CD4-positive, CD25-positive, alpha-beta regulatory T cell (primary cell): ENCODE measurements around the gene EOGT. TPM values are rescaled to one million over a fixed set of nuclear protein-coding genes. Genes with fewer than 3 reads are reported as not detected.

ENCODE experiments used
- ATAC-seq, 2 donors: fragments of 150-1000 bp; cut with Tn5 transposase; one replicate each; pipeline ENCODE4 v1.10.0; 2021; ENCODE audit warnings: low read depth in 2 of 2, moderate number of reproducible peaks in 2 of 2, moderate library complexity in 1 of 2
- DNase-seq, 3 donors: peaks; one replicate each; pipeline versions ENCODE4 v3.0.0 to v3.0.0-alpha.2; 2012 to 2022; ENCODE audit warnings: mixed read lengths in 1 of 3
- H3K27ac ChIP-seq: one replicate; pipeline ENCODE4 v1.7.0; 2013; ENCODE audit warnings: mild to moderate bottlenecking, low read length; ENCODE audit not compliant: insufficient read depth, poor library complexity, severe bottlenecking
- H3K27me3 ChIP-seq: one replicate; pipeline ENCODE4 v1.7.0; 2013; ENCODE audit warnings: low read length; ENCODE audit not compliant: control insufficient read depth, insufficient read depth
- H3K36me3 ChIP-seq: one replicate; pipeline ENCODE4 v1.7.0; 2013; ENCODE audit warnings: mild to moderate bottlenecking, low read length, moderate library complexity; ENCODE audit not compliant: control insufficient read depth, insufficient read depth
- H3K4me1 ChIP-seq: 2 replicates; pipeline ENCODE4 v1.7.0; 2013; ENCODE audit warnings: mild to moderate bottlenecking, low read length; ENCODE audit not compliant: insufficient read depth, control insufficient read depth, poor library complexity, severe bottlenecking
- H3K4me3 ChIP-seq: one replicate; pipeline ENCODE4 v1.7.0; 2013; ENCODE audit warnings: low read depth, mild to moderate bottlenecking, low read length, moderate library complexity
- H3K9me3 ChIP-seq, 2 experiments: 1 replicate in 1 of 2; 2 replicates in 1 of 2; pipeline ENCODE4 v1.7.0; 2013; ENCODE audit warnings: low read length in 2 of 2, mild to moderate bottlenecking in 1 of 2, moderate library complexity in 1 of 2; ENCODE audit not compliant: control insufficient read depth in 2 of 2
- H3K27ac Mint-ChIP-seq, 3 donors: one replicate each; pipeline ENCODE4 v1.8.0; 2020 to 2022; ENCODE audit warnings: mild to moderate bottlenecking in 3 of 3, mixed read lengths in 3 of 3, moderate library complexity in 2 of 3
- H3K27me3 Mint-ChIP-seq: one replicate; pipeline ENCODE4 v1.8.0; 2022; ENCODE audit warnings: mild to moderate bottlenecking, mixed read lengths
- H3K36me3 Mint-ChIP-seq: one replicate; pipeline ENCODE4 v1.8.0; 2020; ENCODE audit warnings: mixed read lengths
- H3K4me1 Mint-ChIP-seq, 4 donors: one replicate each; pipeline ENCODE4 v1.8.0; 2020 to 2022; ENCODE audit warnings: mixed read lengths in 4 of 4, mild to moderate bottlenecking in 1 of 4
- H3K4me3 Mint-ChIP-seq, 4 donors: one replicate each; pipeline ENCODE4 v1.8.0; 2020 to 2022; ENCODE audit warnings: mild to moderate bottlenecking in 4 of 4, mixed read lengths in 4 of 4, moderate library complexity in 3 of 4
- H3K9me3 Mint-ChIP-seq, 7 donors: one replicate each; pipeline ENCODE4 v1.8.0; 2020 to 2022; ENCODE audit warnings: mixed read lengths in 7 of 7, mild to moderate bottlenecking in 3 of 7, moderate library complexity in 2 of 7
- polyA plus RNA-seq, 4 donors: library from polyadenylated mRNA; unstranded; fragments of 300-500 nt; fragmentation: Illumina TruSeq; gene quantifications; one replicate each; pipeline ENCODE4 v1.2.3, GENCODE V29; 2021
- total RNA-seq: library from RNA; stranded (reverse); gene quantifications from one replicate; pipeline ENCODE4 v1.2.3, GENCODE V29; 2022

Gene EOGT
- total and polyA plus RNA-seq, 5 donors from 2014 or later = 15.8 to 25.7 (median 19.6) TPM

DNA sequence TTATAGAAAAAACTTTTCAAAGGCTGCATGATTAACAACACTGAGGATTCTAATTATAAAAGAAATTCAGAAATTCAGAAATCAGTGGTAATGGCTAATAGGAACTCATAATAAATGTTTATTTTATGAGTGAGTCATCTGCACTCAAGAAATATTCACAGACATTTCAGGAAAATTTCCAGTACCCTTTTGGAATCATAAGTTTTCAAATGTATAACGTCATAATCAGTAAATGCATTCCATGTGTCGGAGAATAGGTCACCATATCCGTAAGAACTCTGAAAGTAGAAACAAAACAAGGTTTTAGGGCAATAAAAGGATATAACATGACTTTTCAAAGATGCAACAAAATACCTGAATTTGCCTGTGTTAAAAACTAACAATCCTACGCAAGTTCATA, 24.7 kb downstream of the EOGT start:
- H3K27me3 Mint-ChIP-seq = no peaks in the 10 kb centered on the region
- Histone ChIP-seq H3K9me3 (no peaks in the 10 kb centered on the region), H3K27me3 (no peaks in the 10 kb centered on the region), H3K4me1 (no peaks in the 10 kb centered on the region), H3K27ac (no peak overlapping the region), H3K4me3 (no peak overlapping the region), H3K36me3 (peaks cover 52% of the 10 kb centered on the region)
- H3K4me3 Mint-ChIP-seq = no peak overlapping the region
- peaks cover 67% of the 10 kb centered on the region for H3K36me3 Mint-ChIP-seq
- DNase-seq = no peak
- no peak for ATAC-seq
- H3K27ac Mint-ChIP-seq = no peak overlapping the region
- H3K4me1 Mint-ChIP-seq = peaks cover 0 to 5% (median under 1%) of the 10 kb centered on the region in 4 donors
- H3K9me3 Mint-ChIP-seq = no peaks in the 10 kb centered on the region

DNA sequence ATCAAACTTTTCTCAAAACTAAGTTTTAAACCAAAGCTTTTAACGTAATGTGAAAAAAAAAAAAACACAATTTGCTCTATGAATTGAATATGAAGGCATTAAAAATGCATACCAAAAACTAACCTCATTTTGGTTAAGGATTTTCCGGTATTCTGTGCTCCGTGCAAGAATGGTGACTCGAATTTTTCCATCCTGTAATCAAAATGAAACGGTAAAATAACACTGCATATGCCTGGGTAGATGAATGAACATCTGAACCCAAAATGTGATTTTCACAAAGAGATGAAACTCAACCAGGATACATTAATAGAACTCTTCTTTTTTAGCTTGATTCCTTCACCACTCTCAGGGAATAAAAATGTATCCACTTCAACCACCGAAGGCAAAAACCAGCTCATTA, 26.2 kb downstream of the EOGT start:
- H3K36me3 Mint-ChIP-seq = peaks cover 68% of the 10 kb centered on the region
- no peaks in the 10 kb centered on the region for H3K9me3 ChIP-seq

DNA sequence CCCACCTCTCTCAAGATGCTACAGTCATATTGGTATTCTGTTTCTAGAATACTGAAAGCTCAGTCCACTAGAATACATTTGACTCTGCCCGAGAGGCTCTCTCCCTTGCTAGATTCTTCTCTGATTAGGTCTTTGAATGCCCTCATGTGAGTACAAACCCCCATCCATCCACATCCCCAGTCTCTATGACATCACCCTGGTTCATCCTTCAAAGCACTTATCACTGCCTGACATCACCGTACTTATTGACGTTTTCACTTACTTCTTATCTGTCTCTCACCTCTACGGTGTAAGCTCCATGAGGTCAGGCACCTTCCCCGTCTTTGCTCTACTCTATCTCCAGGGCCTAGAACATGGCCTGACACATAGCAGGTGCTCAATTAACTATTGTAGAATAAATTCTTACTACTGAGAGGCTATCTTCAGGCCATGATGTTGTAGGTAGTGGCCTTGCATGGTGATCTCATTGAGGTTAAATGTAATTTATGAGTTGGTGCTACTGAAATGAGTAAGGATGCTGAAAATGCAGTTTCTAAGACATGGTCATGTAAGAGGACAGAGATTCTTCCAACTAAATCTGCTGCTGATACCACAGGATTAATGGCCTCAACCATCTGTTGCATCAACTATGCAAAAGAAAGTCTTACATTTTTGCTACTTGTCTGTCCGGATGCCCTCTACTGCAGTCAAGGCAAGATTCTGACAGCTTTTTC, 26.8 kb downstream of the EOGT start:
- peak overlapping the region in 1 of 3 donors; percentile 32 for H3K27ac Mint-ChIP-seq
- DNase-seq (no peak), ATAC-seq (no peak)
- no peaks in the 10 kb centered on the region for H3K9me3 ChIP-seq
- no peak overlapping the region for H3K4me3 ChIP-seq
- H3K36me3 Mint-ChIP-seq = peaks cover 62% of the 10 kb centered on the region
- no peak overlapping the region for H3K4me3 Mint-ChIP-seq
- H3K9me3 Mint-ChIP-seq = no peaks in the 10 kb centered on the region
- peaks cover 61% of the 10 kb centered on the region for H3K36me3 ChIP-seq
- no peaks in the 10 kb centered on the region for H3K27me3 ChIP-seq
- H3K4me1 Mint-ChIP-seq = peaks cover 0 to 3% (median under 1%) of the 10 kb centered on the region in 4 donors
- no peaks in the 10 kb centered on the region for H3K4me1 ChIP-seq
- no peak overlapping the region for H3K27ac ChIP-seq
- H3K27me3 Mint-ChIP-seq = no peaks in the 10 kb centered on the region

More for the DNA sequence above, 26.2 kb downstream of the EOGT start:
- H3K27ac Mint-ChIP-seq = no peak overlapping the region
- Histone ChIP-seq H3K36me3 (peaks cover 59% of the 10 kb centered on the region), H3K27me3 (no peaks in the 10 kb centered on the region), H3K4me3 (no peak overlapping the region), H3K27ac (no peak overlapping the region), H3K4me1 (no peaks in the 10 kb centered on the region)
- ATAC-seq (no peak), DNase-seq (no peak)
- no peaks in the 10 kb centered on the region for H3K9me3 Mint-ChIP-seq
- H3K4me3 Mint-ChIP-seq = no peak overlapping the region
- H3K27me3 Mint-ChIP-seq = no peaks in the 10 kb centered on the region
- H3K4me1 Mint-ChIP-seq = peaks cover 0 to 5% (median under 1%) of the 10 kb centered on the region in 4 donors

DNA sequence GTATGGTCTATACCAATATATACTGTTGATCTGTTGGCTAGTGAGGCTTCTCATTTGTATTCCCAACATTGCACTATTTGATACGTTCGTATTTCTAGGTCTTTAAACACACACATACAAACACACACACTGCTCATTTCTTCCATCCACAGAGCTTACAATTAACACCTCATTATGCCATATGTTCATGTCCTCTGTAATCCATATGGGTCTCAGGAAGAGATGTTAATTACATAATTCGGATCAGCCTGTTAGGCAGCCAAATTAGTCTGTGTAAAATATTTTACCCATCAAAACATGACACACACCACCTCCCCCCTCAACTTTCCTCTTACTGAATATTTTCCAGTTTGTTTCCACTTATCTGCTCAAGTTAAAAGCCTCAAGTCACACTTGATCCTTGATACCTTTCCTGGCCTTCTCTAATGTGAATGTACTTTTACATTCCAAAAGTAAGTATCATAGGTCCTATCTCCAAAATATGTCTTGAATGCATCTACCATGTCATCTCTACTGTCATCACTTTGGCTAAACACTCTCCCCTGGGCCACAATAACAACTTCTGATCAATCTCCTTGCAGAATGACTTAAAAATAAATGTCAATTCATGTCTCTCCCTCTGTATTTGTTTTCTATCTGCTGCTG, 28.2 kb downstream of the EOGT start:
- no peaks in the 10 kb centered on the region for H3K9me3 Mint-ChIP-seq
- Histone ChIP-seq H3K4me1 (no peaks in the 10 kb centered on the region), H3K36me3 (peaks cover 70% of the 10 kb centered on the region), H3K4me3 (no peak overlapping the region), H3K27ac (no peak overlapping the region), H3K27me3 (no peaks in the 10 kb centered on the region), H3K9me3 (no peaks in the 10 kb centered on the region)
- no peaks in the 10 kb centered on the region for H3K27me3 Mint-ChIP-seq
- H3K4me1 Mint-ChIP-seq = peaks cover 0 to 2% (median 0%) of the 10 kb centered on the region in 4 donors
- DNase-seq = no peak
- ATAC-seq = no peak
- H3K27ac Mint-ChIP-seq = peak overlapping the region in 1 of 3 donors; percentile 21
- H3K36me3 Mint-ChIP-seq = peaks cover 68% of the 10 kb centered on the region
- no peak overlapping the region for H3K4me3 Mint-ChIP-seq

DNA sequence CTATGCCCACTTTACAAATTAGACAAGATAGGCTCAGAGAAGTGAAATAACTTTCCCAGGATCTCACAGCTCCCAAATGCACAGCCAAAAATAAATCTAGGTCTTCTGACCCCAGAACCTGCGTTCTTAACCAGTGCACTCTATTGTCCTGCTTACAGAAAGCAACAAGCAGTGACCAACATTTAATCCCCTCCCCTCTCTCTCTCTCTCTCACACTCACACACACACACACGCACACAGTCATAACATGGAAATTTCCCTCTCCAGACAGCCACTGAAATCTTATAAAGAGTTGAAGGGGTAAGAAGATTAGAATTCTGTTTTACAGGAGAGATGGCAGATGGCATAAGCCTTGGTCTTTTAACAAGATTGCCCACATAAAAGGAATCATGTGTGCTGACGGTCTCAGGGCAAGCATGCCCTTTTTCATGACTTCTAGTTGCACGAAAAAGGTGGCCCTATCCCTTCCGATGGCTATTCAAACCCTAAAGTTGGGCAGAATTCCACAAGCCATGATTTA, 29.4 kb downstream of the EOGT start:
- H3K36me3 ChIP-seq = peaks cover 80% of the 10 kb centered on the region
- H3K27ac Mint-ChIP-seq = peak overlapping the region in 1 of 3 donors; percentile 75

DNA sequence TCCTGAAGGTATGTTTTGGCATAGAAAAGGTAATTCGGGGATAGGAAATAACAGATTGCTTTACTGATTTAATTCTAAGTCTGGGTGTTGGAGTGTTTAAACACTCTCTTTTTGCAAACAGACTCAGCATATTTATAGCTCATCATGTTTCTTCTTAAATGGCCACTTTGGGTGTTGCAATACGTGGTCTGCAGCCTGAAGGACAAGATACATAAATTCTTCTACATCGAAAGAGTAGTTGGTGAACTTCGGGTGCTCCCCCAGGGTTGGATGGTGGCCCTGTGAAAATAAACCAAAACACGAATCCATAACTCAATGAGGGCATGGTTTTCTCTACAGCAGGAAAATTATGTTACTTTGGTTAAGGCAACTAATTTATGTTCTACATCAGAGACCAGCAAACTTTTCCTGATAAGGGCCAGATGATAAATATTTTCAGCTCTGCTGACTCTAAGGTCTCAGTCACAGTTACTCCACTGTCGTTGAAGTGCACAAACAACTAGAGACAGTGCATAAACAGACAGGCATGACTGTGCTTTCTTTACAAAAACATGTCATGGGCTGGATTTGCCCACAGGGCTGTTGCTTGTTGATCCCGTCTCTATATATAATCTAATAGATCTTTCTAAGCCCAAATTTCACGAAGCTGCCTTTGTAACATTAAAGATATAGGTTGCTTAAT, 35.9 kb downstream of the EOGT start:
- H3K27ac Mint-ChIP-seq = no peak overlapping the region
- peaks cover 48% of the 10 kb centered on the region for H3K36me3 Mint-ChIP-seq
- ATAC-seq = no peak
- no peak overlapping the region for H3K4me3 ChIP-seq
- no peaks in the 10 kb centered on the region for H3K9me3 ChIP-seq
- no peak for DNase-seq
- peaks cover 0 to 1% (median 0%) of the 10 kb centered on the region in 7 donors for H3K9me3 Mint-ChIP-seq
- no peaks in the 10 kb centered on the region for H3K27me3 ChIP-seq
- H3K4me1 ChIP-seq = no peaks in the 10 kb centered on the region
- H3K36me3 ChIP-seq = peaks cover 61% of the 10 kb centered on the region
- H3K4me1 Mint-ChIP-seq = no peaks in the 10 kb centered on the region
- no peaks in the 10 kb centered on the region for H3K27me3 Mint-ChIP-seq
- no peak overlapping the region for H3K27ac ChIP-seq
- no peak overlapping the region for H3K4me3 Mint-ChIP-seq

More for the DNA sequence above, 29.4 kb downstream of the EOGT start:
- Mint-ChIP-seq H3K4me3 (no peak overlapping the region), H3K9me3 (no peaks in the 10 kb centered on the region), H3K36me3 (peaks cover 74% of the 10 kb centered on the region), H3K27me3 (no peaks in the 10 kb centered on the region), H3K4me1 (no peaks in the 10 kb centered on the region)
- no peaks in the 10 kb centered on the region for H3K9me3 ChIP-seq
- no peaks in the 10 kb centered on the region for H3K4me1 ChIP-seq
- ATAC-seq (no peak), DNase-seq (no peak)
- H3K4me3 ChIP-seq = no peak overlapping the region
- H3K27me3 ChIP-seq = no peaks in the 10 kb centered on the region
- no peak overlapping the region for H3K27ac ChIP-seq

DNA sequence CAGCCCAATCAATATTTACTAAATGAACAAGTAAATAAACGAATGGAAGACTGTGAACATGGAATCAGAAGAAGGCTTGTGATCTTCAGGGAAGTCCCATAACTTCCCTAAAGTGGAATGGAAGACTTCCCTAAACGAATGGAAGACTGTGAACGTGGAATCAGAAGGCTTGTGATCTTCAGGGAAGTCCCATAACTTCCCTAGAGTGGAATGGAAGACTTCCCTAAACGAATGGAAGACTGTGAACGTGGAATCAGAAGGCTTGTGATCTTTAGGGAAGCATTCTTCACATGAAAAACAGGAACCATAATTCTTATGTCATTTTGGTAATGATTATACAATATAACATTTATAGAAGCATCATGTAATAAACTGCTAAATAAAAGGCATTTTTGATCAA, 38.8 kb downstream of the EOGT start:
- Histone ChIP-seq H3K27ac (no peak overlapping the region), H3K27me3 (no peaks in the 10 kb centered on the region), H3K4me3 (no peak overlapping the region), H3K36me3 (peaks cover 36% of the 10 kb centered on the region), H3K9me3 (no peaks in the 10 kb centered on the region), H3K4me1 (no peaks in the 10 kb centered on the region)
- Mint-ChIP-seq H3K27ac (peak overlapping the region in 1 of 3 donors; percentile 60), H3K27me3 (peaks cover 11% of the 10 kb centered on the region), H3K36me3 (peaks cover 32% of the 10 kb centered on the region), H3K4me3 (no peak overlapping the region), H3K4me1 (no peaks in the 10 kb centered on the region), H3K9me3 (peaks cover 0 to 1% (median 0%) of the 10 kb centered on the region in 7 donors)
- DNase-seq (no peak), ATAC-seq (no peak)
